Measurements from ENCODE around the gene IGLON5.

GRCh38 chr19:51341976-51342580, 30.6 kb downstream of the IGLON5 start, which contains the start of gene VSIG10L:
- TF ChIP-seq CTCF (conservative IDR thresholded peaks at IDR 0.05) (no peak), EZH2 (IDR thresholded peaks at IDR 0.05; ENCODE audit: low read depth) (no peak)
